Fibroblast of skin of left biceps (primary cell): ENCODE results near the gene SRGAP2B.
"Not testable (repeated sequence)": the region's sequence is repeated elsewhere in the genome, so short reads cannot be mapped to it uniquely, and the experiment has no call there.

ENCODE experiments used
- DNase-seq, 2 experiments: peaks; one replicate each; pipeline ENCODE4 v3.0.0-alpha.2; 2013; ENCODE audit warnings: low read depth in 2 of 2

The SRGAP2B gene

GRCh38 chr1:145045571-145046273 is 49.4 kb downstream of the SRGAP2B start:
- not testable (repeated sequence) for DNase-seq

GRCh38 chr1:145041519-145041918 is 53.6 kb downstream of the SRGAP2B start:
- not testable (repeated sequence) for DNase-seq

- DNase-seq = not testable (repeated sequence)
Measured at GRCh38 chr1:145036019-145036418, 59.1 kb downstream of the SRGAP2B start.

GRCh38 chr1:145033523-145033922 is 61.6 kb downstream of the SRGAP2B start:
- not testable (repeated sequence) for DNase-seq

- not testable (repeated sequence) for DNase-seq
Measured at GRCh38 chr1:145027251-145027650, 67.9 kb downstream of the SRGAP2B start.

GRCh38 chr1:145025286-145025685 is 69.8 kb downstream of the SRGAP2B start:
- not testable (repeated sequence) for DNase-seq

- DNase-seq = not testable (repeated sequence)
Measured at GRCh38 chr1:145022259-145022658, 72.9 kb downstream of the SRGAP2B start.

GRCh38 chr1:145021749-145022148 is 73.4 kb downstream of the SRGAP2B start:
- DNase-seq = not testable (repeated sequence)

GRCh38 chr1:145019709-145020108 is 75.4 kb downstream of the SRGAP2B start:
- DNase-seq = not testable (repeated sequence)

- DNase-seq = not testable (repeated sequence)
Measured at GRCh38 chr1:145017725-145018124, 77.4 kb downstream of the SRGAP2B start.

- DNase-seq = not testable (repeated sequence)
Measured at GRCh38 chr1:145016492-145016862, 78.7 kb downstream of the SRGAP2B start.

GRCh38 chr1:145015744-145016491 is 79.2 kb downstream of the SRGAP2B start:
- DNase-seq = not testable (repeated sequence)

- not testable (repeated sequence) for DNase-seq
Measured at GRCh38 chr1:145013353-145013752, 81.8 kb downstream of the SRGAP2B start.

- not testable (repeated sequence) for DNase-seq
Measured at GRCh38 chr1:145011811-145012210, 83.3 kb downstream of the SRGAP2B start.

GRCh38 chr1:145010580-145010979 is 84.5 kb downstream of the SRGAP2B start:
- not testable (repeated sequence) for DNase-seq

GRCh38 chr1:145009928-145010327 is 85.2 kb downstream of the SRGAP2B start:
- DNase-seq = not testable (repeated sequence)

- not testable (repeated sequence) for DNase-seq
Measured at GRCh38 chr1:145008388-145008787, 86.7 kb downstream of the SRGAP2B start.

- not testable (repeated sequence) for DNase-seq
Measured at GRCh38 chr1:145005142-145005541, 90.0 kb downstream of the SRGAP2B start.

- DNase-seq = not testable (repeated sequence)
Measured at GRCh38 chr1:145001381-145001780, 93.7 kb downstream of the SRGAP2B start.

- DNase-seq = not testable (repeated sequence)
Measured at GRCh38 chr1:145000743-145001326, 94.3 kb downstream of the SRGAP2B start.

- not testable (repeated sequence) for DNase-seq
Measured at GRCh38 chr1:145000074-145000742, 94.9 kb downstream of the SRGAP2B start.

- not testable (repeated sequence) for DNase-seq
Measured at GRCh38 chr1:144998981-144999273, 96.2 kb downstream of the SRGAP2B start.
